HG03378 (cell line): ENCODE data around the gene GALR2.

Experiments
- ATAC-seq: cut with Tn5 transposase; IDR thresholded peaks from one replicate; pipeline ENCODE4 v1.9.1; 2021; ENCODE audit warnings: mild to moderate bottlenecking, moderate library complexity; ENCODE audit not compliant: unreplicated experiment

GALR2 gene

GRCh38 chr17:76079535-76079955 lies 5.0 kb downstream of the GALR2 start:
- ATAC-seq = no peak

- ATAC-seq = no peak
These were observed 5.6 kb downstream of the GALR2 start for GRCh38 chr17:76079956-76080767.

DNA sequence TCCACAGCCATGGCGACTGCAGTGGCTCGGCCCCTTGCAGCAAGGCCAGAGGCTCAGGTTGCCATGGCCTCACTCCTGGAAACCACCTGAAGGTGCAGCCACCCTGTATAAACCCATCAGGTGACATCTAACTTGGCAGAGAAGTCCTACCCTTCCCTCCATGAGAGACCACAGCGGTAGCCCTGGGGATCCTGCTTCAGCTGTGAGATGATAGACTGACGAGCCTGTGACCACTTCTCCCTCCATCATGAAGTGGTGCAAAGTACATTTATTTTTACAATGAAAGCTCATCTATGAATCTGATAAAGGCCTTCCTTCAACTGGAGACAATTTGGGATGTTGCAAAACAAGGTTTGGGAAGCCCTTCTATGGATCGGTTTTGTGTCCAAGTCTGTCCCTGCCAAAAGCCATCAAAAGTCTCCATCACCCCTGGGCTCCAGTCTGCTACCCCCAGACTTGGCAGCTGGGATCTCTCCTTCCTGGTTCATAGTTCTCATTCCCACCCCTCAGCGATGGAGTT lies 6.2 kb downstream of the GALR2 start:
- no peak for ATAC-seq

GRCh38 chr17:76081295-76082210 lies 7.0 kb downstream of the GALR2 start:
- no peak for ATAC-seq

- no peak for ATAC-seq
These were observed 8.0 kb downstream of the GALR2 start for GRCh38 chr17:76082326-76083251.

DNA sequence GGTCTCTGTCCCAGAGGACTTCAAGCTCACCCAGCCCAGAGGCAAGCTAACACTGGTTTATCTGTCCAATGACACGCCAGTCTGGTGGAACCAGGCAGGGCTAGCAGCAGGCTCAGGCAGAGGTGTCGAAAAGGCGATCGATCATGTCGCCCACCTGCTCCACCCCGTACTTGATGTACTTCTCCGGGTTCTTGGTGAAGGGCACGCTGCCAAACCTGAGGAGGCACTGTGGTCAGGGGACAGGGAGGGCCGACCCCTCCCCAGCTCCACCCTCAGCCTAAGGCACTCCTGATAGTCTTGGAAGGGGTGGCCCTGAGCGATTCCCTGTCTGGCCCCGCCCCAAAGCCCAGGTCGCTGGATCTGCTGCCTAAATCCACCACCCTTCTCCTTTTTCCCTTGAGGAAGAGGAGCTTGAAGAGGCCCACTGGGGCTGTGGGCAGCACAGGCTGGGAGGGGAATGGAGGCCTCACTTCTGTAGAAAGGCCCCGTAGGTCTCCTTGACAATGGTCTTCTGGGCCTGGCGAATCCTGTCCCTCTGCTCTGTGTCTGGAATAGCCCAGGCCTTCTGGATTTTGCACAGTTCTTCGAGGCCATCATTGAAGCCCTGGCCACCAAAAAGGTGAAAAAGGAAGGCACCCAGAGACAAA lies 9.1 kb downstream of the GALR2 start:
- ATAC-seq = no peak

GRCh38 chr17:76085066-76085730 lies 10.6 kb downstream of the GALR2 start:
- no peak for ATAC-seq

DNA sequence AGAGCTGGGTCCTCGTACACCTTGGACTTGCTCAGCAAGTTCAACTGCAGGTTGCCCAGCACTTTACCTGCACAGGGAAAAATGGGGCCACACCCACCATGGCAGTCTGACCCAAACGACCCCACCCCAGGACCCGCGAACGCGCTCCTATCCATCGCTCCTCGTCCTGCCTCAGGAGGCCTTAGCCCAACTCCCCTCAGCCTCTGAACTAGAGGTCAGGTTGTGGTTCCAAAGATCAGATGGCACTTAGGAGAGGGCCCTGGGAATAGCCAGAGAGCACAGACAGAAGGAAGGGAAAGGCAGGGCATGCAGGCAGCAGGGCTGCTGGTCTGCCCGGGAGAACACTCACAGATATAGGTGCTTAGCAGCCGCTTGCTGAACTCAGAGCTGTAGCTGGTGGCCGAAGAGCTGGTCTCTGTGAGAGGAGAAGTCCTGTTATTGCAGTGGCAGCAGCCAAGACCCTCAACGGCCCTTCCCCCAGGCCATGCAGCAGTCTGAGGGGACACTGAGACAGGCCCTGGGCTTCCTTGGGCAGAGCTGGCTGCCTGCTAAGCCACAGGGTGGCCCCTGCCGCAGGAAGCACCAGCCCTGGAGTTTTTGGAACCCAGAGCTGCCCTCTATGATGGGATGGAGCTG lies 11.3 kb downstream of the GALR2 start:
- ATAC-seq = no peak

GRCh38 chr17:76086384-76086783 lies 11.8 kb downstream of the GALR2 start:
- no peak for ATAC-seq

DNA sequence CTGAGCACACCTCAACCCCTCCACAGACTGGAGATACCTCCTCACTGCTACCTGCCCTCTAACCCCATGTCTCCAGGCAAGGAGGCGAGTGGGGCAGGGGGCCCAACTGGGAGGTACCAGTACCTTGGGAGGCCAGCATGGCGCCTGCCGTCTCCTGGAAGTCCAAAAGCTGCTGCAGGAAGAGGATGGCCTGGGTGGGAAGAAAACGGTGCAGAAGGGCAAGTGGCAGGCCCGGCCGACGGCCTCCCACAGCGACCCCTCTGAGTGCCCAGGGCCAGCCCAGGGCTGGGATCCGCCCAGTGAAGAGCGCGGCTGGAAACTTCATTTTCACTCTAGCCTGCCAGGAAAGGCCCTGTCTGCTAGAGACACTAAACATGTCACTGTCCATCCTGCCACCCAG lies 12.9 kb downstream of the GALR2 start:
- no peak for ATAC-seq

DNA sequence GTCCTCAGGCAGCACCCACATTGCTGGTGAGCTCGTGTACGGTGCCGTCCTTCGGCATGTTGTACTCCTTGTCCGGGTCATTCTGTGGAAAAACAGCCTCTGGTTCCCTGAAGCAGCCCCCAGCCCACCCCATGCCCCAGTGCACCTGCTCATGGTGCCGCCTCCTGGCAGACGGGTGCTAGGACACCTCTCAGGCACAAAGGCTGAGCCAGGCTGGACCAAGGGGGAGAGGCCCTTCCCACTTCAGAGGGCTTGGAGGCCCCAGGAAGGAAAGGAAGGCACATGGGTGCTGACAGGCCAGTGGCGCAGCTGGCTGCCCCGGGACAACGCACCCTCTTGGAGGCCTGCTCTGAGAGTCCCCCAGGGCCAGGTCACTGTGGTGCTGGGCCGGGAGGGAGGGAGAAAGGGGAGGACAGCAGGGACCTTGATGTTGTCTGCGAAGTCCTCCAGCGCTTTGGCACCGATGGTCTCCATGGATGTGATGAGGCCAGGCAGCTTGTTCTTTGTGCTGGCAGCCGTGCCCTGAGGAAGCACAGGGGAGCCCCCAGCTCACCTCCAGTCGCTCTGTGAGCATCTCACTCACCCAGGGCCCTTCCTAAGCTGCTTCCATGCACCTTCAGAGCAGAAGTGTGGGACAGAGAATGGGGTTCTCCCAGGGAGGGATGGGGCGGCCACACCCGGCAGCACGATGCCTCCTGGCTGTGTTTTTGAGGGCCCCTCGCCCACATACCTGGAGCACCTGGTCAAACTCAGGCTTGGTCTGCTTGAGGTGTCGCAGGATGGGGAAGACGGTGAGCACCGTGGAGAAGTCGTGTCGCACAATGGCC lies 13.7 kb downstream of the GALR2 start:
- no peak for ATAC-seq

- ATAC-seq = no peak
These were observed 14.4 kb downstream of the GALR2 start for GRCh38 chr17:76088868-76089576.

DNA sequence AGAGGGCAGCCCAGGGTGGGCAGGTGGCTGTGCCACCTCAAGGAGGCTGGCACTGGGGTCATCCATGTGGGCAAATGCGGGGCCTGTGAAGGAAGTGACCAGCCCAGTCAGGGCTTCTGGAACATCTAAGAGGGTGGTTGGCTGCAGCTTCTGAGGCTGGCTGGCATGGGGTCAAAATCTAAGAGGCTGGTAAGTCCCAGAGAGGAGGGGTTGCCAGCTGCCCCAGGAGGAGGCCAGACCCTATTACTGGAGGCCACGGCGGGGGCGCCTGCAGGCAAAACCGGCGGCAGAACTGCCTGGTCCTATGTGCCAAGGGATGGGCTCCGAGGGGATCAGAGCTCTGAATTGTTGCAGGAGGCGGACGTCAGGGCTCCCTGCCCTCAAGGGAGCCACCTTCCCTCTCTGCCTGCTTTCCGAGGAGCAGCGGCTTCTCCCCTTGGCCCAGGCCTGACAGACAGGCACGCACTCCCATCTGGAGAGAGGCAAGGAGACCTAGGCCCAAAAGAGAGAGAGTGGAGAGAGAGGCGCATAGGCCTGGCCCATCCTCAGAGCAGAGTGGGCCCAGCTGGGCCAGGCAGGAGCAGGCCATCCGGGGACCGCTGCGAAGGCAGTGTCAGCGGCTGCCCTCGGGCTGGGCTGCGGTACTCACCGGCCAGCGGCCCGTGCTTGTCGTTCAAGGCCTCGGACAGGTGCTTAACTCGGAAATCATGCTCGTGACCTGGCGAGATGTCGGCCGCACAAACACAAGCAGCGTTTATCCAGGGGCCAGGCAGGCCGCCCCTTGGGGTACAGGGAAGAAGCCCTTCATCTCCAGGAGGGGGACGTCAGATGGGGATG lies 15.3 kb downstream of the GALR2 start:
- no peak for ATAC-seq

GRCh38 chr17:76090517-76091129 lies 16.0 kb downstream of the GALR2 start:
- no peak for ATAC-seq

GRCh38 chr17:76091526-76092286 lies 17.1 kb downstream of the GALR2 start:
- ATAC-seq = no peak
